Esophagus muscularis mucosa (tissue), 4 donors: ENCODE data around the gene CENPV. TPM values are rescaled to one million over a fixed set of nuclear protein-coding genes. Genes with fewer than 3 reads are reported as not detected.

Source experiments
- DNase-seq: peaks from one replicate; pipeline ENCODE4 v3.0.0-alpha.2; 2017; ENCODE audit errors: extremely low spot score
- H3K27ac ChIP-seq, 4 donors: fragments of 200-600 bp; sonication (generic); replicated peaks in 1 of 4; 1 replicate in 3 of 4; 2 replicates in 1 of 4; pipeline ENCODE4 v1.5.1; 2016 to 2019; ENCODE audit warnings: mild to moderate bottlenecking in 1 of 4
- H3K27me3 ChIP-seq, 4 donors: fragments of 200-600 bp; sonication (generic); one replicate each; pipeline versions ENCODE4 v1.5.1 to v1.6.0; 2016 to 2019
- H3K36me3 ChIP-seq, 4 donors: fragments of 200-600 bp; sonication (generic); one replicate each; pipeline ENCODE4 v1.5.1; 2016 to 2019
- H3K4me1 ChIP-seq, 4 donors: fragments of 200-600 bp; sonication (generic); one replicate each; pipeline ENCODE4 v1.5.1; 2016 to 2019
- H3K4me3 ChIP-seq, 4 donors: fragments of 200-600 bp; sonication (generic); 1 replicate in 2 of 4; 2 replicates in 2 of 4; pipeline ENCODE4 v1.5.1; 2016 to 2019; ENCODE audit warnings: mild to moderate bottlenecking in 4 of 4, moderate library complexity in 1 of 4
- H3K9me3 ChIP-seq, 4 donors: fragments of 200-600 bp; sonication (generic); 1 replicate in 3 of 4; 2 replicates in 1 of 4; pipeline ENCODE4 v1.5.1; 2016 to 2019
- EP300 ChIP-seq: sonication (generic); formaldehyde crosslinking; IDR thresholded peaks from one replicate; pipeline ENCODE4 v1.6.1; 2017; ENCODE audit warnings: antibody characterized with exemption
- POLR2A ChIP-seq: fragments of 450-650 bp; IDR thresholded peaks from one replicate; pipeline ENCODE4 v1.6.1; 2017; ENCODE audit warnings: antibody characterized with exemption, moderate library complexity, mild to moderate bottlenecking, low read depth
- POLR2AphosphoS5 ChIP-seq, 2 donors: sonication (generic); formaldehyde crosslinking; IDR thresholded peaks; one replicate each; pipeline ENCODE4 v1.6.1; 2017; ENCODE audit warnings: antibody characterized with exemption in 2 of 2
- WGBS: methylation state at CpG from one replicate; pipeline ENCODE4 v1.1.5; 2018; 5-methylcytosine and 5-hydroxymethylcytosine counted together
- intact Hi-C: fragments of 100-400 bp; cut with DNase I; formaldehyde crosslinking; loops from one replicate; pipeline ENCODE4 v1.15.1; 2023
- total RNA-seq, 4 donors: library from RNA; depleted of rRNA; stranded (reverse); fragments of >200 nt; gene quantifications; one replicate each; pipeline versions ENCODE4 v1.1.0 to v1.2.1, GENCODE V29; 2016
- TF ChIP-seq, protein P1 (sequence below), 3 experiments: fragments of 200-600 bp in 2 of 3; fragments of 450-650 bp in 1 of 3; sonication (generic) in 2 of 3; IDR thresholded peaks; one replicate each; pipeline ENCODE4 v1.5.1; 2017 to 2019; ENCODE audit warnings: antibody characterized with exemption in 3 of 3, mild to moderate bottlenecking in 2 of 3, moderate library complexity in 1 of 3

The CENPV gene
- total RNA-seq, 4 donors from 2014 or later = 4.2 to 10.9 (median 8.2) TPM

DNA sequence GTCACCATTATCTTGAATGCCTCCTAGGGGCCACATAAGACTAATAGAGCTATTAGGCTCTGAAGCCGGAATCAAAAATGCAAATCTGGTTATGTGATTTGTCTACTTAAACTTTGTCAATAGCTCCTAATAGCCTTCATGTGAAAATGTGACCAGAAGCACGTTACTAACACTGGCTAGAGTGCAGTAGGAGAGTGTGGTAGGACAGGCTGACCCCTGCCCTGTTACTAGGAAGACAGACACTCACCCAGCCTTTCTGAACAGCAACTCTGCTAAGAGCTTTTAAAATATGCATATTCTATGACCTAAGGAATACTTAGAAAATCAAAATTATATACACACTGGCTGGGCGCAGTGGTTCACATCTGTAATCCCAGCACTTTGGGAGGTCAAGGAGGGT, 26.3 kb downstream of the CENPV start:
- no peak overlapping the region for H3K27ac ChIP-seq
- TF ChIP-seq, protein P1, sequence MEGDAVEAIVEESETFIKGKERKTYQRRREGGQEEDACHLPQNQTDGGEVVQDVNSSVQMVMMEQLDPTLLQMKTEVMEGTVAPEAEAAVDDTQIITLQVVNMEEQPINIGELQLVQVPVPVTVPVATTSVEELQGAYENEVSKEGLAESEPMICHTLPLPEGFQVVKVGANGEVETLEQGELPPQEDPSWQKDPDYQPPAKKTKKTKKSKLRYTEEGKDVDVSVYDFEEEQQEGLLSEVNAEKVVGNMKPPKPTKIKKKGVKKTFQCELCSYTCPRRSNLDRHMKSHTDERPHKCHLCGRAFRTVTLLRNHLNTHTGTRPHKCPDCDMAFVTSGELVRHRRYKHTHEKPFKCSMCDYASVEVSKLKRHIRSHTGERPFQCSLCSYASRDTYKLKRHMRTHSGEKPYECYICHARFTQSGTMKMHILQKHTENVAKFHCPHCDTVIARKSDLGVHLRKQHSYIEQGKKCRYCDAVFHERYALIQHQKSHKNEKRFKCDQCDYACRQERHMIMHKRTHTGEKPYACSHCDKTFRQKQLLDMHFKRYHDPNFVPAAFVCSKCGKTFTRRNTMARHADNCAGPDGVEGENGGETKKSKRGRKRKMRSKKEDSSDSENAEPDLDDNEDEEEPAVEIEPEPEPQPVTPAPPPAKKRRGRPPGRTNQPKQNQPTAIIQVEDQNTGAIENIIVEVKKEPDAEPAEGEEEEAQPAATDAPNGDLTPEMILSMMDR (IDR thresholded peaks at IDR 0.05) = no peak
- TF ChIP-seq EP300 (no peak), POLR2AphosphoS5 (IDR thresholded peaks at IDR 0.05) (no peak), POLR2A (no peak)
- DNase-seq = no peak
- no peaks in the 10 kb centered on the region for H3K27me3 ChIP-seq
- H3K9me3 ChIP-seq = no peaks in the 10 kb centered on the region
- H3K4me1 ChIP-seq = peaks cover 5 to 15% (median 13%) of the 10 kb centered on the region in 4 donors
- H3K36me3 ChIP-seq = peaks cover 0 to 42% (median 34%) of the 10 kb centered on the region in 4 donors
- intact Hi-C loops = no loop called here
- H3K4me3 ChIP-seq = no peak overlapping the region
- 85% methylated on average over 3 of the region's 3 CpGs for WGBS

DNA sequence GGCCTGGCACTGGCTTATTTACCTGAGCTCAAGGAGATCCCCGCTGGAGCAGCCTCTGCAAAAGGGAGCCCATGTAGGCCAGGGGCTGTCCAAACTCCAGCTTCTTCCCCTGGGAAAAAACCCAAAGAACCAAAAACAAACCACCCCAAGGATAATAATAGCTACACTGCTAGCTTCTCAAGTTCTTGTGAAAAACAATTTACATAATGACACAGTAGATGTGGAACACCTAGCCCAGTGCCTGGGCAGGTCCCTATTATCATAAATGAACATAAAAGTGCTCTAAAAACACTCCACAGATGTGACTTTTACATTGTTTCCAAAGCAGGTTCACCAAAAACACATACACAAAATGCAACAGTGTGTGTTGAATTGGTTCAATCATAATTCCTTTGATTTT, 27.3 kb downstream of the CENPV start:
- H3K36me3 ChIP-seq = peaks cover 0 to 50% (median 34%) of the 10 kb centered on the region in 4 donors
- 91% methylated on average over 1 of the region's 1 CpG for WGBS
- no peak for DNase-seq

DNA sequence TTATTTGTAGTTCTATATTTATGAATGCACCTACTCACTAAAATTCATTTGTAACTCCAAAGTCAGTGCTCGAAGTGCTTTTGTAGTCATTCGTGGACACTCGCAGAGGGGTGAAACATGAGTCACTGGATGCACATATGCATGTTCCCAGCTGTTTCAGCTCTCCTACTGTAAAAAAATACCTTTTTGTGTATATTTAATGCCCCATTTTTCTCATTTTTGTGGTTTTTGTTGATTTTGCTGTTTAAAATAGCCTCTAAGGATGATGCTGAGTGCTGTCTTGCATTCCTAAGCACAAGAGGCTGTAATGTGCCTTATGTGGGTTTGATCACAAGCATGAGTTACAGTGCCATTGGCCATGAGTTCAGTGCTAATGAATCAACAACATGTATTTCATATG, 30.6 kb downstream of the CENPV start:
- no peak overlapping the region for H3K27ac ChIP-seq
- no peak for DNase-seq
- no peaks in the 10 kb centered on the region for H3K27me3 ChIP-seq
- H3K4me3 ChIP-seq = no peak overlapping the region
- intact Hi-C loops = no loop called here
- H3K9me3 ChIP-seq = no peaks in the 10 kb centered on the region
- WGBS = 93% methylated on average over 3 of the region's 3 CpGs
- no peak for TF ChIP-seq EP300
- TF ChIP-seq POLR2AphosphoS5 (IDR thresholded peaks at IDR 0.05) = no peak
- no peak for TF ChIP-seq POLR2A
- TF ChIP-seq, protein P1 (IDR thresholded peaks at IDR 0.05) = no peak
- H3K4me1 ChIP-seq = no peaks in the 10 kb centered on the region
- H3K36me3 ChIP-seq = peaks cover 6 to 71% (median 43%) of the 10 kb centered on the region in 4 donors

More for the DNA sequence above, 27.3 kb downstream of the CENPV start:
- no peak for TF ChIP-seq POLR2A
- no peak overlapping the region for H3K4me3 ChIP-seq
- intact Hi-C loops = no loop called here
- H3K9me3 ChIP-seq = no peaks in the 10 kb centered on the region
- H3K27ac ChIP-seq = no peak overlapping the region
- peaks cover 5 to 15% (median 13%) of the 10 kb centered on the region in 4 donors for H3K4me1 ChIP-seq
- H3K27me3 ChIP-seq = no peaks in the 10 kb centered on the region

DNA sequence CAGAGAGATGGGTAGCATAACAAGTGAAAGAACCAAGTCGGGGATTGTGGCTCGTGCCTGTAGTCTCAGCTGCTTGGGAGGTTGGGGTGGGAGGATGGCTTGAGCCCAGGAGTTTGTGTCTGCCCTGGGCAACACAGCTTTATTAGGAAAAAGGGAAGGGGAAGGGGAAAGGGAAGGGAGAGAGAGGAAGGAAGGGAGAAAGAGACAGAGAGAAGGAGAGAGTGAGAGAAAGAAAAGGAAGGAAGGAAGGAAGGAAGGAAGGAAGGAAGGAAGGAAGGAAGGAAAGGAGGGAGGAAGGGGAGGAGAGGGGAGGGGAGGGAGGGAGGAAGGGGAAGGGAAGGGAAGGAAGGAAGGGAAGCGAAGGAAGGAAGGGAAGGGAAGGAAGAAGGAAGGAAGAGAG, 33.3 kb downstream of the CENPV start:
- Histone ChIP-seq H3K27ac (no peak overlapping the region), H3K9me3 (no peaks in the 10 kb centered on the region), H3K36me3 (peaks cover 16 to 73% (median 34%) of the 10 kb centered on the region in 4 donors), H3K4me3 (no peak overlapping the region), H3K27me3 (no peaks in the 10 kb centered on the region), H3K4me1 (no peaks in the 10 kb centered on the region)
- 79% methylated on average over 3 of the region's 3 CpGs for WGBS
- DNase-seq = no peak
- intact Hi-C loops = no loop called here
- no peak for TF ChIP-seq POLR2A

DNA sequence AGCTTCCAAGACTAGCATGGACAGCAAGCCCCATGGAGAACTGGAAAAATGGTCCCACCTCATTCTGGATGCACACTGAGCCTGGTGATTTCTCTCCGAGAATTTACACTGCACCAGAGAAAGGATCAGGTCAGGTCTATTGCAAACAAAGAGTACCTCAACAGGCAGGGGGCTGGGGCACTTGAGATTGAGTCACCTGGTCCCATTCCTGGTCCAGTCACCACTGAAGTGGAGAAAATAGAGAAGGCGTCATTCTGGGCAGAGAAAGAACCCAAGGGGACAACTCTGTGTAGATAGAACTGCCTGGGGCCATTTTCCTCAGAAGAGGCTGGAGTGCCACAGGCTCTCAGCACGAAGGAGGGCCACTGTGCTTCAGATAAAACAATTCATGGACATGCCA, 38.4 kb downstream of the CENPV start:
- intact Hi-C loops = no loop called here
- Histone ChIP-seq H3K4me1 (no peaks in the 10 kb centered on the region), H3K36me3 (peaks cover 16 to 64% (median 31%) of the 10 kb centered on the region in 4 donors), H3K27me3 (no peaks in the 10 kb centered on the region), H3K27ac (no peak overlapping the region), H3K4me3 (no peak overlapping the region), H3K9me3 (no peaks in the 10 kb centered on the region)
- TF ChIP-seq, protein P1 (IDR thresholded peaks at IDR 0.05) = no peak
- no peak for TF ChIP-seq POLR2A
- TF ChIP-seq EP300 = no peak
- no peak for TF ChIP-seq POLR2AphosphoS5 (IDR thresholded peaks at IDR 0.05)
- WGBS = 100% methylated on average over 3 of the region's 3 CpGs
- no peak for DNase-seq

DNA sequence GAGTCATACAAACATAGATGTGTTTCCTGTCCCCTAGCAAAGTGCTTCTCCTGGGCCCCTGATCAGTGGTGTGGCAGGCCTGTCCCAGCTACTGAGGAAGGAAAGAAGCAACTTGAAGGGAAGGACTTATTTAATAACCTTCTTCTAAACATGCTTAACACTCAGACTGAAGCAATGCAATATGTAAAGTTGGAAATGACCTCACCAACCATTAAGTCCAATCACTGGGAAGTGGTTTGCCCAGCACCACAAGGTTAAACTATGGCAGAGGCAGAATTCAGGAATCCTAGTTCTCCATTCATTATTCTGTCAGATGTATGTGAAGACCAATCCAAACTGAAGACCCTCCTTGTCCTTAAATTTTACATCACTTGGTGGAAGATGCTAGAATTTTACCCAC, 39.1 kb downstream of the CENPV start:
- Histone ChIP-seq H3K4me3 (no peak overlapping the region), H3K4me1 (no peaks in the 10 kb centered on the region), H3K36me3 (peaks cover 16 to 59% (median 29%) of the 10 kb centered on the region in 4 donors), H3K9me3 (no peaks in the 10 kb centered on the region), H3K27me3 (no peaks in the 10 kb centered on the region), H3K27ac (no peak overlapping the region)
- TF ChIP-seq EP300 = no peak
- TF ChIP-seq, protein P1 (IDR thresholded peaks at IDR 0.05) = no peak
- no peak for TF ChIP-seq POLR2AphosphoS5 (IDR thresholded peaks at IDR 0.05)
- no peak for TF ChIP-seq POLR2A
- intact Hi-C loops = no loop called here
- no peak for DNase-seq
